SJSA1 (cell line): ENCODE data around the gene RIOK3. TPM values are rescaled to one million over a fixed set of nuclear protein-coding genes. Genes with fewer than 3 reads are reported as not detected.

Experiments used
- total RNA-seq: library from RNA; depleted of rRNA; stranded (reverse); fragments of >200 nt; shearing (Covaris generic); gene quantifications from 2 replicates; pipeline ENCODE4 v1.2.3, GENCODE V29; 2014; rRNA removed

The RIOK3 gene
- total RNA-seq, 1 experiment from 2014 or later = 49.5 TPM

Other genes with a start within 250 kb of the RIOK3 start
- 22.6 and 27.9 TPM in 2 replicates for gene RMC1, start 50.2 kb downstream of the RIOK3 start, total RNA-seq
- gene NPC1, start 133.2 kb downstream of the RIOK3 start, total RNA-seq = 28.4 and 38.7 TPM in 2 replicates
- 0.34 TPM in 1 of 2 replicates, not detected in the other for gene ANKRD29, start 209.6 kb downstream of the RIOK3 start, total RNA-seq
- 0.25 and 0.61 TPM in 2 replicates for gene LAMA3, start 236.2 kb downstream of the RIOK3 start, total RNA-seq